ENCODE measurements around the gene PPM1H. TPM values are rescaled to one million over a fixed set of nuclear protein-coding genes. Genes with fewer than 3 reads are reported as not detected.

PPM1H gene
- total and polyA plus RNA-seq, 2 donors (not counting 1 experiment from before 2014, with no cell fraction given): 0.01 TPM; not detected in 1

GRCh38 chr12:62750941-62751809, 183.8 kb downstream of the PPM1H start:
- H2AFZ ChIP-seq (ENCODE audit: insufficient read depth, low read depth, low read length, poor library complexity, severe bottlenecking): no peak overlapping the region
- 92% methylated on average over 5 of the region's 10 CpGs for WGBS (ENCODE audit: insufficient coverage)
- TF ChIP-seq EZH2 (IDR thresholded peaks at IDR 0.05; ENCODE audit: borderline replicate concordance, insufficient read depth, low read depth, low read length, poor library complexity, severe bottlenecking): no peak
- TF ChIP-seq, protein P1, sequence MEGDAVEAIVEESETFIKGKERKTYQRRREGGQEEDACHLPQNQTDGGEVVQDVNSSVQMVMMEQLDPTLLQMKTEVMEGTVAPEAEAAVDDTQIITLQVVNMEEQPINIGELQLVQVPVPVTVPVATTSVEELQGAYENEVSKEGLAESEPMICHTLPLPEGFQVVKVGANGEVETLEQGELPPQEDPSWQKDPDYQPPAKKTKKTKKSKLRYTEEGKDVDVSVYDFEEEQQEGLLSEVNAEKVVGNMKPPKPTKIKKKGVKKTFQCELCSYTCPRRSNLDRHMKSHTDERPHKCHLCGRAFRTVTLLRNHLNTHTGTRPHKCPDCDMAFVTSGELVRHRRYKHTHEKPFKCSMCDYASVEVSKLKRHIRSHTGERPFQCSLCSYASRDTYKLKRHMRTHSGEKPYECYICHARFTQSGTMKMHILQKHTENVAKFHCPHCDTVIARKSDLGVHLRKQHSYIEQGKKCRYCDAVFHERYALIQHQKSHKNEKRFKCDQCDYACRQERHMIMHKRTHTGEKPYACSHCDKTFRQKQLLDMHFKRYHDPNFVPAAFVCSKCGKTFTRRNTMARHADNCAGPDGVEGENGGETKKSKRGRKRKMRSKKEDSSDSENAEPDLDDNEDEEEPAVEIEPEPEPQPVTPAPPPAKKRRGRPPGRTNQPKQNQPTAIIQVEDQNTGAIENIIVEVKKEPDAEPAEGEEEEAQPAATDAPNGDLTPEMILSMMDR (IDR thresholded peaks at IDR 0.05): no peak
- no peaks in the 10 kb centered on the region for H3K79me2 ChIP-seq (ENCODE audit: control insufficient read depth, insufficient read depth, low read length)
- no peak overlapping the region for H3K9ac ChIP-seq (ENCODE audit: low read length)
- H3K27ac ChIP-seq (ENCODE audit: low read length in 2 of 2): no peak overlapping the region
- no peaks in the 10 kb centered on the region for H3K36me3 ChIP-seq (replicated peaks in 1 of 2; ENCODE audit: control extremely low read depth in 1 of 2, control insufficient read depth in 1 of 2, extremely low read depth in 1 of 2, insufficient read depth in 2 of 2, low read length in 1 of 2)
- ATAC-seq (ENCODE audit: low read depth): no peak
- H3K9me3 ChIP-seq (ENCODE audit: control extremely low read depth in 1 of 3, control insufficient read depth in 2 of 3, insufficient read depth in 1 of 3, low read length in 2 of 3): no peaks in the 10 kb centered on the region
- no peak overlapping the region for H3K4me2 ChIP-seq (replicated peaks; ENCODE audit: low read depth, low read length, poor library complexity, severe bottlenecking)
- Mint-ChIP-seq H3K27ac (no peak overlapping the region), H3K4me1 (no peaks in the 10 kb centered on the region), H3K27me3 (peaks cover 18% of the 10 kb centered on the region), H3K9me3 (ENCODE audit: insufficient read depth) (no peaks in the 10 kb centered on the region), H3K4me3 (no peak overlapping the region)
- POLR2A ChIA-PET: no interaction called here
- no peaks in the 10 kb centered on the region for H3K4me1 ChIP-seq (ENCODE audit: control insufficient read depth in 2 of 2, insufficient read depth in 2 of 2, low read length in 2 of 2)
- no peak overlapping the region for H3K4me3 ChIP-seq (ENCODE audit: control extremely low read depth in 1 of 5, extremely low read depth in 1 of 5, insufficient read depth in 1 of 5, low read depth in 2 of 5, low read length in 4 of 5)
- no peaks in the 10 kb centered on the region for H4K20me1 ChIP-seq (ENCODE audit: control insufficient read depth, insufficient read depth, low read length, poor library complexity, severe bottlenecking)
- H3K27me3 ChIP-seq (replicated peaks in 1 of 4; ENCODE audit: control extremely low read depth in 1 of 4, control insufficient read depth in 3 of 4, insufficient read depth in 4 of 4, low read length in 3 of 4): no peaks in the 10 kb centered on the region
- CTCF ChIA-PET: no interaction called here
- no peak for DNase-seq
- intact Hi-C loops (cut with micrococcal nuclease): no loop called here

DNA sequence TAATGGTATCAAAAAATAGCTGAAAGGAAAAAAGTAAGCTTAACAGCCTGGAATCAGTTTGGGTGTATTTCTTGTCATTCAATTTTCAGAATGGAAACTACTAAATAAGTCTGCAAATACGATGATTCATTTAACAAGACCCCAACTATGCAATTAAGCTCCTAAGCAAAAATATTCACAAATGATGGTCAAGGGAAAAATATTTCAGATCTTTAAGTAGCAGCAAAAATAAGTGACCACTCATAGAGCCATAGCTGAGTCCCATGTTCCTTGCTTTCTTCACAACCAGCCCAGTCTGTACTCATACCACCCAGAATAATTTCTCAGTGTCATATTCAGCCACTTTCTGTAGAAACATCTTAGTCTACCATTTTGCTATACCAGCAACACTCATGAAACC, 185.4 kb downstream of the PPM1H start:
- Histone ChIP-seq H3K4me3 (ENCODE audit: control extremely low read depth in 1 of 5, extremely low read depth in 1 of 5, insufficient read depth in 1 of 5, low read depth in 2 of 5, low read length in 4 of 5) (no peak overlapping the region), H3K4me2 (replicated peaks; ENCODE audit: low read depth, low read length, poor library complexity, severe bottlenecking) (no peak overlapping the region), H4K20me1 (ENCODE audit: control insufficient read depth, insufficient read depth, low read length, poor library complexity, severe bottlenecking) (no peaks in the 10 kb centered on the region), H3K9ac (ENCODE audit: low read length) (no peak overlapping the region), H3K79me2 (ENCODE audit: control insufficient read depth, insufficient read depth, low read length) (no peaks in the 10 kb centered on the region), H3K9me3 (ENCODE audit: control extremely low read depth in 1 of 3, control insufficient read depth in 2 of 3, insufficient read depth in 1 of 3, low read length in 2 of 3) (no peaks in the 10 kb centered on the region), H3K27me3 (replicated peaks in 1 of 4; ENCODE audit: control extremely low read depth in 1 of 4, control insufficient read depth in 3 of 4, insufficient read depth in 4 of 4, low read length in 3 of 4) (no peaks in the 10 kb centered on the region), H3K36me3 (replicated peaks in 1 of 2; ENCODE audit: control extremely low read depth in 1 of 2, control insufficient read depth in 1 of 2, extremely low read depth in 1 of 2, insufficient read depth in 2 of 2, low read length in 1 of 2) (no peaks in the 10 kb centered on the region), H2AFZ (ENCODE audit: insufficient read depth, low read depth, low read length, poor library complexity, severe bottlenecking) (no peak overlapping the region), H3K4me1 (ENCODE audit: control insufficient read depth in 2 of 2, insufficient read depth in 2 of 2, low read length in 2 of 2) (no peaks in the 10 kb centered on the region), H3K27ac (ENCODE audit: low read length in 2 of 2) (no peak overlapping the region)
- Mint-ChIP-seq H3K9me3 (ENCODE audit: insufficient read depth) (no peaks in the 10 kb centered on the region), H3K4me1 (peaks cover 4% of the 10 kb centered on the region), H3K4me3 (no peak overlapping the region), H3K27ac (no peak overlapping the region), H3K27me3 (peaks cover 18% of the 10 kb centered on the region)
- CTCF ChIA-PET: interaction anchor here (0.6 kb wide), 1 partner anchor 355 kb away, joined by 5 read pairs; no protein-coding TSS in a partner anchor
- ATAC-seq (ENCODE audit: low read depth) (no peak), DNase-seq (no peak)
- intact Hi-C loops (cut with micrococcal nuclease): no loop called here
- POLR2A ChIA-PET: no interaction called here
- TF ChIP-seq, protein P1 (IDR thresholded peaks at IDR 0.05): no peak
- no CpG with 5 or more reads among the region's 1 CpG for WGBS (ENCODE audit: insufficient coverage)

Measured in B cell (primary cell).